Uterus (tissue), 2 donors: Measurements from ENCODE around the gene DUSP28.

Experiments used
- POLR2A ChIP-seq, 2 donors: fragments of 450-650 bp; IDR thresholded peaks; one replicate each; pipeline ENCODE4 v1.6.1; 2016; ENCODE audit warnings: antibody characterized with exemption in 2 of 2, mild to moderate bottlenecking in 1 of 2, moderate library complexity in 1 of 2
- TF ChIP-seq, protein P1 (sequence below), 4 experiments: fragments of 200-600 bp in 2 of 4; fragments of 450-650 bp in 2 of 4; sonication (generic) in 2 of 4; IDR thresholded peaks; one replicate each; pipeline ENCODE4 v1.5.1; 2016 to 2019; ENCODE audit warnings: antibody characterized with exemption in 4 of 4, mild to moderate bottlenecking in 2 of 4, moderate library complexity in 1 of 4

DNA sequence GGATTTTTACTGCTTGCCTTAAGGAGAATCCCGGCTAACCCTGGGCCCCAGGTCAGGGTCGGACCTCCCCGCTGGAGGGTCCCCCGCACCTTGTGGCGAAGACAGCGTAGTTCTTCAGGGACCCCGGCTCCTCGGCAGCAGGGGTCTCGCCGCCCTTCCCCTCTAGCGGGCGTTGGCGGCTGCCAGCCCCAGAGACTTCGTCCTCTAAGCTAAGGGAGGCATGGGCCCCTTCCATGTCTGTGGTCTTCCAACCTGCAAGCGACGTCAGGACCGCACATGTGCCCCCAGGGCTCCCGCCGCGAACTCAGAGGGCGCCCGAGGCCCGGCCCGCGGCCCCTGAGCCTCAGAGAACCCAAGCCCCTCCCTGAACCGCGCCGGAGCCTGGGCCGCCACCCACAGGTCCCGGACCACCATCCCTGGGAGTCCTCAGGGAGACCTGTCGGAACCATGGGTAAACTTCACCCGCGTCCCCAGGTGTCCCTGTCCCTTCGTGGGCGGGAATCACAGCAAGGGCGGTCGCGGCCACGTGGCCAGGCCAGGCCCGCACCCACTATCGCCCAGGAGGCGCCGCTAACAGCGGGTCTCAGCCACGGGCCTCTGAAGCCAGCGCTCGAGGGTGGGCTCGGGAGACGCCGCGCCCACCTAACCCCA, 2.9 kb upstream of the DUSP28 start:
- TF ChIP-seq, protein P1, sequence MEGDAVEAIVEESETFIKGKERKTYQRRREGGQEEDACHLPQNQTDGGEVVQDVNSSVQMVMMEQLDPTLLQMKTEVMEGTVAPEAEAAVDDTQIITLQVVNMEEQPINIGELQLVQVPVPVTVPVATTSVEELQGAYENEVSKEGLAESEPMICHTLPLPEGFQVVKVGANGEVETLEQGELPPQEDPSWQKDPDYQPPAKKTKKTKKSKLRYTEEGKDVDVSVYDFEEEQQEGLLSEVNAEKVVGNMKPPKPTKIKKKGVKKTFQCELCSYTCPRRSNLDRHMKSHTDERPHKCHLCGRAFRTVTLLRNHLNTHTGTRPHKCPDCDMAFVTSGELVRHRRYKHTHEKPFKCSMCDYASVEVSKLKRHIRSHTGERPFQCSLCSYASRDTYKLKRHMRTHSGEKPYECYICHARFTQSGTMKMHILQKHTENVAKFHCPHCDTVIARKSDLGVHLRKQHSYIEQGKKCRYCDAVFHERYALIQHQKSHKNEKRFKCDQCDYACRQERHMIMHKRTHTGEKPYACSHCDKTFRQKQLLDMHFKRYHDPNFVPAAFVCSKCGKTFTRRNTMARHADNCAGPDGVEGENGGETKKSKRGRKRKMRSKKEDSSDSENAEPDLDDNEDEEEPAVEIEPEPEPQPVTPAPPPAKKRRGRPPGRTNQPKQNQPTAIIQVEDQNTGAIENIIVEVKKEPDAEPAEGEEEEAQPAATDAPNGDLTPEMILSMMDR (IDR thresholded peaks at IDR 0.05), result no peak
- no peak for TF ChIP-seq POLR2A (IDR thresholded peaks at IDR 0.05)
